Lung (tissue), 12 donors: ENCODE results near the gene SAP25. TPM values are rescaled to one million over a fixed set of nuclear protein-coding genes. Genes with fewer than 3 reads are reported as not detected.

Experiments
- ATAC-seq: fragments of 200-7000 bp; cut with Tn5 transposase; one replicate; pipeline ENCODE4 v1.9.1; 2020; ENCODE audit warnings: moderate number of reproducible peaks; ENCODE audit not compliant: insufficient read depth, low FRiP score
- DNase-seq, 3 donors: peaks; one replicate each; pipeline ENCODE4 v3.0.0-alpha.2; 2013 to 2017
- H3K27ac ChIP-seq, 2 donors: one replicate each; pipeline ENCODE4 v1.5.1; 2013; ENCODE audit warnings: mild to moderate bottlenecking in 2 of 2, moderate library complexity in 2 of 2, control low read depth in 1 of 2, inconsistent platforms in 1 of 2, low read depth in 1 of 2, low read length in 1 of 2
- H3K27me3 ChIP-seq, 3 donors: one replicate each; pipeline ENCODE4 v1.5.1; 2013; ENCODE audit warnings: low read length in 2 of 3; ENCODE audit not compliant: control insufficient read depth in 3 of 3, insufficient read depth in 3 of 3
- H3K36me3 ChIP-seq, 4 donors: one replicate each; pipeline ENCODE4 v1.5.1; 2013; ENCODE audit warnings: low read length in 4 of 4, mild to moderate bottlenecking in 1 of 4, moderate library complexity in 1 of 4; ENCODE audit not compliant: control insufficient read depth in 4 of 4, insufficient read depth in 4 of 4
- H3K4me1 ChIP-seq, 5 donors: one replicate each; pipeline ENCODE4 v1.5.1; 2013; ENCODE audit warnings: low read length in 5 of 5, mild to moderate bottlenecking in 2 of 5, moderate library complexity in 1 of 5; ENCODE audit not compliant: control insufficient read depth in 5 of 5, insufficient read depth in 5 of 5
- H3K4me3 ChIP-seq: one replicate; pipeline ENCODE4 v1.5.1; 2013; ENCODE audit warnings: mild to moderate bottlenecking, control low read depth, moderate library complexity
- H3K9ac ChIP-seq, 2 donors: one replicate each; pipeline ENCODE4 v1.5.1; 2013; ENCODE audit warnings: low read length in 2 of 2, control low read depth in 1 of 2; ENCODE audit not compliant: insufficient read depth in 1 of 2
- H3K9me3 ChIP-seq, 4 donors: one replicate each; pipeline ENCODE4 v1.5.1; 2013; ENCODE audit warnings: low read length in 3 of 4, mild to moderate bottlenecking in 1 of 4, moderate library complexity in 1 of 4; ENCODE audit not compliant: control insufficient read depth in 4 of 4, insufficient read depth in 3 of 4
- WGBS, 2 donors: extraction: QIAGEN DNeasy Blood & Tissue Kit; methylation state at CpG; one replicate each; pipeline ENCODE4 v1.1.7; 2013; 5-methylcytosine and 5-hydroxymethylcytosine counted together
- polyA plus RNA-seq, 2 donors: library from polyadenylated mRNA; stranded (reverse); fragments of 200-250 nt; gene quantifications; one replicate each; pipeline ENCODE4 v1.2.1, GENCODE V29; 2013
- total RNA-seq, 2 donors: library from RNA; depleted of rRNA in 1 of 2; stranded (reverse); fragments of >200 nt in 1 of 2; gene quantifications; one replicate each; pipeline ENCODE4 v1.2.1, GENCODE V29; 2014 to 2021
- TF ChIP-seq, protein P1 (sequence below): IDR thresholded peaks from 2 replicates; pipeline ENCODE4 v1.5.1; 2012; ENCODE audit warnings: mild to moderate bottlenecking; ENCODE audit errors: control extremely low read depth, extremely low read depth
- donor health status: control.
- donor health status: control.
- donor health status: Bipolar disorder and iron deficiency.
- donor health status: healthy.
- donor health status: DM: yes; HTN: yes; CAD: no.

SAP25 gene
- total and polyA plus RNA-seq, 4 donors, result 1.9 to 9.9 (median 6.2) TPM

DNA sequence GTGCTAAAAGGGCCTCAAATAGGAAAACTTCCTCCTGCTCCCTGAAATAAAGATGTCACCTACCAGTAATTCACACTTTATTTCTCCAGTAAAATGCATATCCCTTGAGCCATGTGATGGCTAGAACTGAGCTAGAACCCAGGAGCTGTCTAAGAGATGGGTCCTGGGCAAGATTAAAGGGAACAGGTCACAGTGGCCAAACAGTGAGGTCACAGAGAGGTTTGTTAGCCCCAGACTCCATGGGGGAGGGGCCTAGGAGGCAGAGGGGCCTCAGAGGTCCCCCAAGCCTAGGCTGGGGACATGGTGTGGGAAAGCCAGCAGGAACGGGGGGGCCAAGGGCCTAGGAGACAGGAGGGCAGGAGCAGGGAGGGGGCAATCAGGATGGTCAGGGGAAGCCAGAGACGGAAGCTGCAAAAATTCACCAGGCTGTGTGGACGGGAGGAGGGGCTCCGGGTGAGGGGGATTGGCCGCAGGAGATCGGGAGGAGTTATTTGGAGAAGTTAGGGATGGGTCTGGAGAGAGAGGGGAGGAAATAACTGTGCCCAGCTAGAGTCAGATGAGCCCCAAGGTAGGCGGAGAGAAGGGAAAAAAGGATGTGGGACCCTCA is 15.7 kb upstream of the SAP25 start:
- Histone ChIP-seq H3K4me1 (peaks cover 0 to 28% (median 3%) of the 10 kb centered on the region in 5 donors), H3K27ac (no peak overlapping the region), H3K4me3 (no peak overlapping the region), H3K27me3 (no peaks in the 10 kb centered on the region), H3K36me3 (no peaks in the 10 kb centered on the region), H3K9me3 (no peaks in the 10 kb centered on the region), H3K9ac (peak overlapping the region in 1 of 2 donors; percentile 46)
- DNase-seq, result peak; percentile 61 to 74 (median 62)
- WGBS, 2 donors, result 55 to 56% methylated on average over 7 of the region's 7 CpGs
- ATAC-seq, result no peak
- TF ChIP-seq, protein P1, sequence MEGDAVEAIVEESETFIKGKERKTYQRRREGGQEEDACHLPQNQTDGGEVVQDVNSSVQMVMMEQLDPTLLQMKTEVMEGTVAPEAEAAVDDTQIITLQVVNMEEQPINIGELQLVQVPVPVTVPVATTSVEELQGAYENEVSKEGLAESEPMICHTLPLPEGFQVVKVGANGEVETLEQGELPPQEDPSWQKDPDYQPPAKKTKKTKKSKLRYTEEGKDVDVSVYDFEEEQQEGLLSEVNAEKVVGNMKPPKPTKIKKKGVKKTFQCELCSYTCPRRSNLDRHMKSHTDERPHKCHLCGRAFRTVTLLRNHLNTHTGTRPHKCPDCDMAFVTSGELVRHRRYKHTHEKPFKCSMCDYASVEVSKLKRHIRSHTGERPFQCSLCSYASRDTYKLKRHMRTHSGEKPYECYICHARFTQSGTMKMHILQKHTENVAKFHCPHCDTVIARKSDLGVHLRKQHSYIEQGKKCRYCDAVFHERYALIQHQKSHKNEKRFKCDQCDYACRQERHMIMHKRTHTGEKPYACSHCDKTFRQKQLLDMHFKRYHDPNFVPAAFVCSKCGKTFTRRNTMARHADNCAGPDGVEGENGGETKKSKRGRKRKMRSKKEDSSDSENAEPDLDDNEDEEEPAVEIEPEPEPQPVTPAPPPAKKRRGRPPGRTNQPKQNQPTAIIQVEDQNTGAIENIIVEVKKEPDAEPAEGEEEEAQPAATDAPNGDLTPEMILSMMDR, result no peak

DNA sequence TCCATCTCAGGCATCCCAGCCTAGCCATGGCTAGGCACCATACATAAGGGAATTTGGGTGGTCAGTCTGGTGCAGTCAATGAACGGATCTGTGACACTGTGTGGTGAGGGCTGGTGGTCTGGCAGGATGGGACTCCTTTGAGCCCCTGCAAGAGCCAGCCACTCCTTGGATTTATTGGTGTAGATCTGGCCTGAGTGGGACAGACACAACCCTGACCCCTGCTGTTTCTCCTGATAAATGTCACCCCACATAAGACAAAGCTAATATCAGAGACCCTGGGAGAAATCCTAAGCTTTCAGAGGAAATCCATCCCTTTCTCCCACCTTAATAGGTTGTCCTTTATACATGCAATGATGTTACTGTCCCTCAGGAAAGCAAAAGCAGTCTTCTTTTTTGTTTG is 14.7 kb upstream of the SAP25 start:
- peak in 2 of 3 donors; percentile 24 to 58 for DNase-seq
- H3K27me3 ChIP-seq, result no peaks in the 10 kb centered on the region
- H3K36me3 ChIP-seq, result no peaks in the 10 kb centered on the region
- H3K9me3 ChIP-seq, result no peaks in the 10 kb centered on the region
- peaks cover 0 to 35% (median 8%) of the 10 kb centered on the region in 5 donors for H3K4me1 ChIP-seq
- TF ChIP-seq, protein P1, result peak; percentile 28
- no peak for ATAC-seq
- 65 to 75% methylated on average over 1 of the region's 1 CpG for WGBS, 2 donors
- H3K27ac ChIP-seq, result no peak overlapping the region
- H3K9ac ChIP-seq, result no peak overlapping the region
- no peak overlapping the region for H3K4me3 ChIP-seq

DNA sequence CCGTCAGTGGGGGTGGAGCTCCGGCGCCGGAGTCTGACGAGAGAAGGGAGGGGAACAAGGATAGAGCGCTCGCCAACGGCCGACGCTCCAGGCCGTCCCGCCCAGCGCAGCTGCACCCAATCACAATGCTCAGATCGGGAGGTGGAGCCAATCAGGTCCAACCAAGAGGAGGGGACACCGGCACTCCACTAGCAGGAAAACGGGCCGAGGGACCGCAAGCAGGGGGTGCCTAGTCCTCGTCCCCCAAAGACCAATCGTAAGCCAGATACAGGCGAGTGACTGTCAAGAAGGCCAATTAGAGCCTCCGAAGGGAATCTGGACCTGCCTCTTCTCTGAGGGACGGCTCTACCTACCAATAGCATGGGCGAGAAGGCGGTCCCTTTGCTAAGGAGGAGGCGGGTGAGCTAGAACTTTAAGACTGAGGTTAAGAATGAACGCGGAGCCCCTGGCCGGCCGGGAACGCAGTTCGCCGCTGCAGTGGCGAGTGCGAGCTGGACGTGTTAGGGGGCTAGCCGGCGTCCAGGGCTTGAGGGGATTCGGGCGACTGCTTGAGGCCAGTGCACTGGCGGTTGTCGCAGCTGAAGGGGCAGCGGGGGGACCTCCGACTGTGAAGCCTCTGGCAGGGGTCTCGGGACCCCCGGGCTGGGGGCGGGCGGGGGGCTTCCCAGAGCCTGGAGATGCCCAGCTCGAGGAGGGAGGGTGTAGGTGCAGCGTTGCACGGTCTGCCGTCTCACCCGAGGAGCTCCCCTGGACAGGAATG is 12.7 kb upstream of the SAP25 start, which contains the start of gene FBXO24:
TSS of gene FBXO24 (plus strand) at position 63 of the 760 bp plus-strand sequence. CDS start at position 361, 298 bp downstream.
- Histone ChIP-seq H3K27me3 (no peaks in the 10 kb centered on the region), H3K4me1 (peaks cover 0 to 53% (median 15%) of the 10 kb centered on the region in 5 donors), H3K9me3 (no peaks in the 10 kb centered on the region), H3K4me3 (peak within 1 kb of the TSS; percentile 66), H3K9ac (peak within 1 kb of the TSS; percentile 71 to 72), H3K27ac (peak within 1 kb of the TSS; percentile 98), H3K36me3 (peaks cover under 1 to 9% (median 6%) of the 10 kb centered on the region in 4 donors)
- DNase-seq (peak; percentile 100), ATAC-seq (peak; percentile 86)
- TF ChIP-seq, protein P1, result no peak
- 0% methylated on average over 53 of the region's 53 CpGs for WGBS, 2 donors
